ENCODE data around the gene SNAP47.

Gene SNAP47

DNA sequence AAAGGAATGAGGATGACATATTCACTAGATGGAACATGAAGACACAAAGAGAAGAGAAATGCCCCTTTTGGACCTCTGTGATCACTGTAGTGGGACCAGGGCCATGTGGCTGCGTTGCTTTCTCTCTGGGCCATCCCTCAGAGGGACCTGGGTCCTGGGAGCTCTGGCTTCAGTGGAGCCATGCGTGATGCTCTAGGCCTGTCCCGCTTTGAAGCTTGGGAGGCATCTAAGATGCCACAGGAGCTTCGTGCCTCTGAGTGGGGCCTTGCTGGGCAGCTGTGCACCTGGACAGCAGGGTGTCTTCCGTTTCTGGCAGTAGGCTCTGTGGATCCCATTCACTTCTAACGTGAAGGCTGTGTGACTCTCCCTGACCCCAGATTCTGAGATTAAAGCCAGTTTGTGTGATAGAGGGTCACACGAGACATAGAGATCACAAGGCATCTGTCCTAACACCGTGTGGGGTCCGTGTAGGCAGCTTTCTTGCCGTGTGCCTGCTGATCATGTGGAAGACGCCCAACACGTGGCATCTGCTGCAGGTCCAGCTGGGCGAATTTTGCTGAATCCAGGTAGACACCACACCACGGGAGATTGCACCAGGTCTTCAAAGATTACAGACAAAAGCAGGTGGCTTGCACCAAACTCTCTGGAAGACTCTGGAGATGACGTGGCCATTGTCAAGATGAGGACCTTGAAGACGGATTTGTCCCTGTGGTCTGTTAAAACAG lies 63.0 kb downstream of the SNAP47 start:
- no peak for DNase-seq

DNA sequence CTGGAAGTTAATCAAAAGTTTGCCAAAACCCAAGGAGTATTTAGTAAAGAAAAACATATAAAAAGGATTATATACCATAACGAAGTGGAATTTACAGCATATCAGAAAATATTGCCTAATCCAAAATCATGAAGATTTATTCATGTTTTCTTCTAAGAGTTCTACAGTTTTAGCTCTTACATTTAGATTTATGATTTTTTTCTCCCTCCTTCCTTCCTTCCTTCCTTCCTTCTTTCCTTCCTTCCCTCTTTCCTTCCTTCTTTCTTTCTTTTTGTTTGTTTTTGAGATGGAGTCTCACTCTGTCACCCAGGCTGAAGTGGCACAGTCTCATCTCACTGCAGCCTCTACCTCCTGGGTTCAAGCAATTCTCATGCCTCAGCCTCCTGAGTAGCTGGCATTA lies 64.5 kb downstream of the SNAP47 start:
- no peak for DNase-seq

DNA sequence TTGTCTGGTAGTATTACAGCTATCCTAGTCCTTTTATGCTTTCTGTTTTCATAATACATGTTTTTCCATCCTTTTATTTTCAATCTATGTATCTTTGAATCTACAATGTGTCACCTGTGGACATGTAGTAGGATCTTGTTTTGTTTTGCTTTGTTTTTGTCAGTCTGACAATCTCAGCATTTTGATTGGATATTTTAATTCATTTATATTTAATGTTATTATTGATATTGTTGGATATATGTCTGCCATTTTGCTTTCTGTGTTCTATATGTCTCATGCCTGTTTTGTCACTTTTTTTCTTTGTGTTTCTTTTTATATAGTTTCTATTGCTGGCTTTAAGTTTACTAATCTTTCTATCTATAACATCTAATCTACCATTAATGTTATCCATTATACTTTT lies 68.7 kb downstream of the SNAP47 start:
- DNase-seq: no peak

DNA sequence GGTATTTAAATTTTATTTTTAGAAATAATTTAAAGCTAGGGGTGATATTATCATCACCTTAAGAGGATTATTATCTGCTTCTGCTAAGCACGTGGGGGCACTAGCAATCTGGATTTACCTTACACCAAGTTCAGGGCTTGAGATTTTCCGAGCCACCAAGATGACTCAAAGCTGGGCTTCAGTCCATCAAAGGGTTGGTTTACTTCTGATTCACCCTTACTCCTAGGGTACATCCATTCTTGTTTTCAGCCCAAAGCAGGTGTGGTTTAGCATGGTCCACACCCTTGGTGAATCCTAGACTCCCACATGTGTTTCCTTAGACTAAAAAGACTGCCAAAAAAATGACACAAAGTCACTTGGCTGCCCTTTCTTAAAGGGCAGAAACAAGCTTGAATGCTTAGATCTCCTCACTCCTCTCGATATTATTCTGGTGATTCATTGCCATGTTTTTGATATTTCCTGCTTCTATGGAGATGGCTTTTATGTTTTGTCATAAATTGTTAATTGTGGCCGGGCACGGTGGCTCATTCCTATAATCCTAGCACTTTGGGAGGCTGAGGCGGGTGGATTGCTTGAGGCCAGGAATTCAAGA lies 70.5 kb downstream of the SNAP47 start:
- DNase-seq: no peak

DNA sequence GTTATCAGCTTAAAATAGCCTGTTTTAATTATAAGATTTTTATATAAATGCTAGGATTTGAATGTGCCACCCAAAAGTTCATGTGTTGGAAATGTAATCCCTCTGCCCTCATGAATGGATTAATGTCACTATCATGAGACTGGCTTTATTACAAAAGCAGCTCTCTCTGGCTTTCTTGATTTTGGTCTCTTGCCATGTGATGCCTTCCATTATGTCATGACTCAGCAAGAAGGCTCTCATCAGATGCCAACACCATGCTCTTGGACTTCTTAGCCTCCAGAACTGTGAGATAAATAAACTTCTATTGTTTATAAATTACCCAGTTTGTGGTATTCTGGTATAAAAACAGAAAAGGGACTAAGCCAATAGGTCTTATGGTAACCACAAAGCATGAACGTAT lies 73.3 kb downstream of the SNAP47 start:
- DNase-seq: no peak

DNA sequence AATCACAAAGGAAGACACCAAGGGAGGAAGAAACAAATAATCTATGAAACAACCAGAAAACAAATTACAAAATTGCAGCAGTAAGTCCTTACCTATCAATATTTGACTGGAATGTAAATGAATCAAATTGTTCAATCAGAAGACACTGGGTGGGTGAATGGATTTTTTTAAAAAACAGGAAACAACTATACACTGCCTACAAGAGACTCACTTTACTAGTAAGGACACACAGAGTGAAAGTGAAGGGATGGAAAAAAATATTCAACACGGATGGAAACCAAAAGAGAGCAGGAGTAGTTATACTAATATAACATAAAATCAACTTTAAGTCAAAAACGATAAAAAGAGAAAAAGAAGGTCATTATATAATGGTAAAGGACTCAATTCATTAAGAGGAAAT lies 73.8 kb downstream of the SNAP47 start:
- no peak for DNase-seq

DNA sequence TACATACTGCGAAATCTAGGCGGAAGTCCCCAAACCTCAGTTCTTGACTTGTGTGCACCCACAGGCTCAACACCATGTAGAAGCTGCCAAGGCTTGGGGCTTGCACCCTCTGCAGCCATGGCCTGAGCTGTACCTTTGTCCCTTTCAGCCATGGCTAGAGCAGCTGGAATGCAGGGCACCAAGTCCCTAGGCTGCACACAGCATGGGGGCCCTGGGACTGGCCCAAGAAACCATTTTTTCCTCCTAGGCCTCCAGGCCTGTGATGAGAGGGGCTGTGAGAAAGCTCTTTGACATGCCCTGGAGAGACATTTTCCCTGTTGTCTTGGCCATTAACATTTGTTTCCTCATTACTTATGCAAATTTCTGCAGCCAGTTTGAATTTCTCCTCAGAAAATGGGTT lies 78.7 kb downstream of the SNAP47 start:
- no peak for DNase-seq

DNA sequence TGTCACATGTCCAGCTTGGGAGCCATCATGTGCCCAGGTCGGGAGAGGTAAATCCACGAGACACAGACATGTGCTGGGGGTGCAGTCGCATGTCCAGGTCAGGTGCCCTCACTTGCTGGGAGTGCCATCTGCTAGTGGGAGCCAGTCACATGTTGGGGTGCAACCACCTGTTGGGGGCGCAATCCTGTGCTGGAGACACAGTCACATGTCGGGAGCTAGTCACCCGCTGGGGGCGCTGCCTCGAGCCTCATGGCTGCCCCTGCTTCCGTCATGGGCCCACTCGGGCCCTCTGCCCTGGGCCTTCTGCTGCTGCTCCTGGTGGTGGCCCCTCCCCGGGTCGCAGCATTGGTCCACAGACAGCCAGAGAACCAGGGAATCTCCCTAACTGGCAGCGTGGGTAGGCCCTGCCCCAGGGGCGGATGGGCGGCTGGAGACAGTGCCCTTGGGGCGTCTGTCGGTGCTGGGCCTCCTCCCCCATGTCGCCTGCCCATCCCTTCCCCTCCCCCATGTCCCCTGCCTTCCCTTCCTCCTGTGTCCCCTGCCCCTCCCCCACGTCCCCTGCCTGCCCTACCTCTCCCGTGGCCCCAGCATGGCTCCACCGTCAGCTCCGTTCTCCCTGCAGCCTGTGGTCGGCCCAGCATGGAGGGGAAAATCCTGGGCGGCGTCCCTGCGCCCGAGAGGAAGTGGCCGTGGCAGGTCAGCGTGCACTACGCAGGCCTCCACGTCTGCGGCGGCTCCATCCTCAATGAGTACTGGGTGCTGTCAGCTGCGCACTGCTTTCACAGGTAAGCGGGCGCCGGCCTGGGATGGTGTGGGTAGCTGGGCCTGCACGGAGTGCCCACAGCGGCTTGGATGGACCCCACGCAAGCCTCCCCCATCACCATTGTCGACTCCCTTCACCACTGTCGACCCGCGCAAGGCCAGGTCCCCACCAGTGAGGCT lies 80.5 kb downstream of the SNAP47 start, which contains the start of gene PRSS38:
TSS of gene PRSS38 (plus strand) at position 208 of the 942 bp plus-strand sequence. CDS start at position 250, 42 bp downstream.
- no peak for DNase-seq

DNA sequence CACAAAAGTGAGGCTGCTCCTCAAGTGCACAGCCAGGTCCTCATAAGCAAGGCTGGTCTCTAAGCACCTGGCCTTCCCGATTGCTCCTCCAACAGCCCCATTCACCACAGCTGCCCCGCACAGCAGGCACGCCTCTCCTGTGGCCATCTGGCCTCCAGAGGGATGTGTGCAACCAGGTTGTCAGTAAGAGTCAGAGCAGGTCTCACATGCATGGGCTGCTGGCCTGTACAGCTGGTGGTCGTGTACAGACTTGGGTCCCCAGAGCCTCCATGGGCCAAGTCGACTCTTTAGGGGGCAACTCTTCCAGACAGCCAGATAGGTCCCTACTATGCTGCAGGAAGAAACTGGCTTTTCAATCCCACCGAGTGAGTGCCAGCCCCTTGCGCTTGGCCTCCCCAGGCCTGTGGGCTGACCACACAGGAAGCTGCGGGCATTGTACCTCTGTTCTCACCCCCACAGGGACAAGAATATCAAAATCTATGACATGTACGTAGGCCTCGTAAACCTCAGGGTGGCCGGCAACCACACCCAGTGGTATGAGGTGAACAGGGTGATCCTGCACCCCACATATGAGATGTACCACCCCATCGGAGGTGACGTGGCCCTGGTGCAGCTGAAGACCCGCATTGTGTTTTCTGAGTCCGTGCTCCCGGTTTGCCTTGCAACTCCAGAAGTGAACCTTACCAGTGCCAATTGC lies 81.7 kb downstream of the SNAP47 start:
- DNase-seq: no peak

DNA sequence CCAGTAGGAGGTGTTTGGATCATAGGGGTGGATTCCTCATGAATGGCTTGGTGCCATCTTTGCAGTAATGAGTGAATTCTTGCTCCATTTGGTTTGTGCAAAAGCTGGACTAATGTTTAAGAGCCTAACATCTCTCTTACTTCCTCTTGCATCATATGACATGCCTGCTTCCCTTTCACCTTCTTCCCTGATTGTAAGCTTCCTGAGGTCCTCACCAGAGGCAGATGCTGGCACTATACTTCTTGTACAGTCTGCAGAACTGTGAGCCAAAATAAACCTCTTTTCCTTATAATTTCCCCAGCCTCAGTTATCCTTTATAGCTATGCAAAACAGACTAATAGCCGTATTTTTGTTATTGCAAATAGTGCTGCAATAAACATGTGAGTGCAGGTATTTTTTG lies 88.3 kb downstream of the SNAP47 start:
- no peak for DNase-seq

DNA sequence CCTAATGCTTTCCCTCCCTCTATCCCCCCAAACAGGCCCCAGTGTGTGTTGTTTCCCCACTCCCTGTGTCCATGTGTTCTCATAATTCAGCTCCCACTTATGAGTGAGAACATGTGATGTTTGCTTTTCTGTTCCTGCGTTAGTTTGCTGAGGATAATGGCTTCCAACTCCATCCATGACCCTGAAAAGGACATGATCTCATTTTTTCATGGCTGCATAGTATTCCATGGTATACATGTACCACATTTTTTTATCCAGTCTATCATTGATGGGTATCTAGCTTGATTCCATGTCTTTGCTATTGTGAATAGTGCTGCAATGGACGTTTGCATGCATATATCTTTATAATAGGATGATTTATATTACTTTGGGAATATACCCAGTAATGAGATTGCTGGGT lies 89.0 kb downstream of the SNAP47 start:
- DNase-seq: no peak

DNA sequence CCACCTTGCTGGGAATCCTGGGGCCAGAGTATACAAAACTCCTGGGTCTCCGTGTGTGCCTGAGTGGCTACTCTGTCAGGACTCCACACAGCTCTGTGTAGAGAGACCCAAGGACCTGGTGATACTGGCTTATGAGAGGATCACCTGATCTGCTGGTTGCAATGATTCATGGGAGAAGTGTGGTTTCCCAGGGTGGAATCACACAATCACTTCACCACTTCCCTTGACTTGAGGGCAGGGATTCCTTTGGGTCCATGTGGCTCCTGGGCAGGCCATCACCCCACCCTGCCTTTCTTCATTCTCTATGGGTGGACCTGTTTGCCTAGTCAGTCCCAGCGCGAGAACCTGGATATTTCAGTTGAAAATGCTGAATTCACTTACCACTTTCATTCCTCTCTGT lies 93.6 kb downstream of the SNAP47 start:
- no peak for DNase-seq
